Measurements from ENCODE around the gene FGGY. TPM values are rescaled to one million over a fixed set of nuclear protein-coding genes. Genes with fewer than 3 reads are reported as not detected.

The FGGY gene
- total and polyA plus RNA-seq, 2 donors (not counting 1 experiment from before 2014, with no cell fraction given), result 6.1 to 38.5 TPM

- Mint-ChIP-seq H3K27ac (no peak overlapping the region), H3K4me1 (no peaks in the 10 kb centered on the region), H3K4me3 (no peak overlapping the region), H3K9me3 (ENCODE audit: insufficient read depth) (peaks cover 6% of the 10 kb centered on the region), H3K27me3 (no peaks in the 10 kb centered on the region)
- H3K4me2 ChIP-seq (replicated peaks; ENCODE audit: low read depth, low read length, poor library complexity, severe bottlenecking), result no peak overlapping the region
- H3K9me3 ChIP-seq (ENCODE audit: control extremely low read depth in 1 of 3, control insufficient read depth in 2 of 3, insufficient read depth in 1 of 3, low read length in 2 of 3), result peaks cover 0 to 9% (median 2%) of the 10 kb centered on the region in 3 donors
- CTCF ChIA-PET, result interaction anchor here (1.1 to 2.6 kb wide), 5 partner anchors 10 to 40 kb away, joined by 3 to 8 read pairs (median 4); no protein-coding TSS in a partner anchor
- no peaks in the 10 kb centered on the region for H4K20me1 ChIP-seq (ENCODE audit: control insufficient read depth, insufficient read depth, low read length, poor library complexity, severe bottlenecking)
- H3K4me1 ChIP-seq (ENCODE audit: control insufficient read depth in 2 of 2, insufficient read depth in 2 of 2, low read length in 2 of 2), result no peaks in the 10 kb centered on the region
- no peaks in the 10 kb centered on the region for H3K27me3 ChIP-seq (replicated peaks in 1 of 4; ENCODE audit: control extremely low read depth in 1 of 4, control insufficient read depth in 3 of 4, insufficient read depth in 4 of 4, low read length in 3 of 4)
- H3K9ac ChIP-seq (ENCODE audit: low read length), result no peak overlapping the region
- no peak overlapping the region for H2AFZ ChIP-seq (ENCODE audit: insufficient read depth, low read depth, low read length, poor library complexity, severe bottlenecking)
- H3K79me2 ChIP-seq (ENCODE audit: control insufficient read depth, insufficient read depth, low read length), result no peaks in the 10 kb centered on the region
- DNase-seq (no peak), ATAC-seq (ENCODE audit: low read depth) (no peak)
- no peak overlapping the region for H3K27ac ChIP-seq (ENCODE audit: low read length in 2 of 2)
- TF ChIP-seq, protein P1, sequence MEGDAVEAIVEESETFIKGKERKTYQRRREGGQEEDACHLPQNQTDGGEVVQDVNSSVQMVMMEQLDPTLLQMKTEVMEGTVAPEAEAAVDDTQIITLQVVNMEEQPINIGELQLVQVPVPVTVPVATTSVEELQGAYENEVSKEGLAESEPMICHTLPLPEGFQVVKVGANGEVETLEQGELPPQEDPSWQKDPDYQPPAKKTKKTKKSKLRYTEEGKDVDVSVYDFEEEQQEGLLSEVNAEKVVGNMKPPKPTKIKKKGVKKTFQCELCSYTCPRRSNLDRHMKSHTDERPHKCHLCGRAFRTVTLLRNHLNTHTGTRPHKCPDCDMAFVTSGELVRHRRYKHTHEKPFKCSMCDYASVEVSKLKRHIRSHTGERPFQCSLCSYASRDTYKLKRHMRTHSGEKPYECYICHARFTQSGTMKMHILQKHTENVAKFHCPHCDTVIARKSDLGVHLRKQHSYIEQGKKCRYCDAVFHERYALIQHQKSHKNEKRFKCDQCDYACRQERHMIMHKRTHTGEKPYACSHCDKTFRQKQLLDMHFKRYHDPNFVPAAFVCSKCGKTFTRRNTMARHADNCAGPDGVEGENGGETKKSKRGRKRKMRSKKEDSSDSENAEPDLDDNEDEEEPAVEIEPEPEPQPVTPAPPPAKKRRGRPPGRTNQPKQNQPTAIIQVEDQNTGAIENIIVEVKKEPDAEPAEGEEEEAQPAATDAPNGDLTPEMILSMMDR (IDR thresholded peaks at IDR 0.05), result no peak
- TF ChIP-seq EZH2 (IDR thresholded peaks at IDR 0.05; ENCODE audit: borderline replicate concordance, insufficient read depth, low read depth, low read length, poor library complexity, severe bottlenecking), result no peak
- POLR2A ChIA-PET, result no interaction called here
- no peak overlapping the region for H3K4me3 ChIP-seq (ENCODE audit: control extremely low read depth in 1 of 5, extremely low read depth in 1 of 5, insufficient read depth in 1 of 5, low read depth in 2 of 5, low read length in 4 of 5)
- intact Hi-C loops (cut with micrococcal nuclease), result no loop called here
- WGBS (ENCODE audit: insufficient coverage), result no CpG with 5 or more reads among the region's 2 CpGs
- H3K36me3 ChIP-seq (replicated peaks in 1 of 2; ENCODE audit: control extremely low read depth in 1 of 2, control insufficient read depth in 1 of 2, extremely low read depth in 1 of 2, insufficient read depth in 2 of 2, low read length in 1 of 2), result no peaks in the 10 kb centered on the region
Observed at GRCh38 chr1:59739111-59739510, 442.2 kb downstream of the FGGY start.

DNA sequence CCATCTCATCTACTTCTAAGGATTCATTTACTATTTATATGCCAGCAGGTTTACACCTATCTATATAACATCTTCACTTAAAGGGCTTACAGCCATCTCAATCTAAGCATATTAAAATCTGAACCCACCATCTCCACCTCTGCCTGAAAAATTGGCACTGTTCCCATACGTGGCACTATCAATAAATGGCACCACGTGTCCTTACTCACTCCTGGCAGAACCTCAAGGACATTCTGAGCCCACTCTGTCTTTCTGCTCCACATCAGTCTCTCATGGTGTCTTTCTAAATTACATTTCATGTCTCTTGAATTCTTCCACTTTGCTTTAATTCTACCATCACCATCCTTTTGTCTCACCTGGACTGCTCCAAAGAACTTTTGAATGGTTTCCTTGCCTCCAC lies 445.6 kb downstream of the FGGY start:
- H3K4me1 Mint-ChIP-seq, result no peaks in the 10 kb centered on the region
- Histone ChIP-seq H3K27me3 (replicated peaks in 1 of 4; ENCODE audit: control extremely low read depth in 1 of 4, control insufficient read depth in 3 of 4, insufficient read depth in 4 of 4, low read length in 3 of 4) (no peaks in the 10 kb centered on the region), H3K9me3 (ENCODE audit: control extremely low read depth in 1 of 3, control insufficient read depth in 2 of 3, insufficient read depth in 1 of 3, low read length in 2 of 3) (no peaks in the 10 kb centered on the region), H3K36me3 (replicated peaks in 1 of 2; ENCODE audit: control extremely low read depth in 1 of 2, control insufficient read depth in 1 of 2, extremely low read depth in 1 of 2, insufficient read depth in 2 of 2, low read length in 1 of 2) (no peaks in the 10 kb centered on the region), H3K4me1 (ENCODE audit: control insufficient read depth in 2 of 2, insufficient read depth in 2 of 2, low read length in 2 of 2) (no peaks in the 10 kb centered on the region), H3K4me3 (ENCODE audit: control extremely low read depth in 1 of 5, extremely low read depth in 1 of 5, insufficient read depth in 1 of 5, low read depth in 2 of 5, low read length in 4 of 5) (no peak overlapping the region), H3K79me2 (ENCODE audit: control insufficient read depth, insufficient read depth, low read length) (no peaks in the 10 kb centered on the region), H4K20me1 (ENCODE audit: control insufficient read depth, insufficient read depth, low read length, poor library complexity, severe bottlenecking) (no peaks in the 10 kb centered on the region), H3K27ac (ENCODE audit: low read length in 2 of 2) (no peak overlapping the region), H3K9ac (ENCODE audit: low read length) (no peak overlapping the region), H3K4me2 (replicated peaks; ENCODE audit: low read depth, low read length, poor library complexity, severe bottlenecking) (no peak overlapping the region), H2AFZ (ENCODE audit: insufficient read depth, low read depth, low read length, poor library complexity, severe bottlenecking) (no peak overlapping the region)
- POLR2A ChIA-PET, result no interaction called here
- H3K4me3 Mint-ChIP-seq, result no peak overlapping the region
- no peak for ATAC-seq (ENCODE audit: low read depth)
- no peak for TF ChIP-seq EZH2 (IDR thresholded peaks at IDR 0.05; ENCODE audit: borderline replicate concordance, insufficient read depth, low read depth, low read length, poor library complexity, severe bottlenecking)
- TF ChIP-seq, protein P1 (IDR thresholded peaks at IDR 0.05), result no peak
- H3K9me3 Mint-ChIP-seq (ENCODE audit: insufficient read depth), result no peaks in the 10 kb centered on the region
- H3K27ac Mint-ChIP-seq, result no peak overlapping the region
- CTCF ChIA-PET, result interaction anchor here (1.1 kb wide), 1 partner anchor 19 kb away, joined by 4 read pairs; no protein-coding TSS in a partner anchor
- WGBS (ENCODE audit: insufficient coverage), result 82% methylated on average over 2 of the region's 2 CpGs
- intact Hi-C loops (cut with micrococcal nuclease), result no loop called here
- no peaks in the 10 kb centered on the region for H3K27me3 Mint-ChIP-seq
- no peak for DNase-seq
